GM18520 (cell line): ENCODE data around the gene VPS37C.

Source experiments
- ATAC-seq: cut with Tn5 transposase; IDR thresholded peaks from one replicate; pipeline ENCODE4 v1.9.1; 2021; ENCODE audit not compliant: unreplicated experiment

VPS37C gene

GRCh38 chr11:61155312-61155711, 5.9 kb downstream of the VPS37C start:
- no peak for ATAC-seq

- ATAC-seq: no peak
Measured at GRCh38 chr11:61154528-61154927, 6.7 kb downstream of the VPS37C start.

- ATAC-seq: no peak
Measured at GRCh38 chr11:61153593-61154095, 7.6 kb downstream of the VPS37C start.

- ATAC-seq: no peak
Measured at GRCh38 chr11:61152816-61153592, 8.2 kb downstream of the VPS37C start.

- no peak for ATAC-seq
Measured at GRCh38 chr11:61151545-61152252, 9.5 kb downstream of the VPS37C start.

GRCh38 chr11:61150706-61151544, 10.3 kb downstream of the VPS37C start:
- no peak for ATAC-seq

- ATAC-seq: no peak
Measured at GRCh38 chr11:61149624-61150615, 11.3 kb downstream of the VPS37C start.

- no peak for ATAC-seq
Measured at GRCh38 chr11:61147791-61148620, 13.2 kb downstream of the VPS37C start.

GRCh38 chr11:61147271-61147670, 14.0 kb downstream of the VPS37C start:
- no peak for ATAC-seq

GRCh38 chr11:61146416-61146815, 14.8 kb downstream of the VPS37C start:
- no peak for ATAC-seq

- ATAC-seq: no peak
Measured at GRCh38 chr11:61145228-61146005, 15.8 kb downstream of the VPS37C start.

- ATAC-seq: no peak
Measured at GRCh38 chr11:61144511-61145179, 16.6 kb downstream of the VPS37C start.

GRCh38 chr11:61142424-61142823, 18.8 kb downstream of the VPS37C start:
- no peak for ATAC-seq

GRCh38 chr11:61141601-61142028, 19.6 kb downstream of the VPS37C start:
- ATAC-seq: no peak

- ATAC-seq: no peak
Measured at GRCh38 chr11:61140416-61140815, 20.8 kb downstream of the VPS37C start.

GRCh38 chr11:61139387-61139786, 21.8 kb downstream of the VPS37C start:
- ATAC-seq: no peak

- ATAC-seq: no peak
Measured at GRCh38 chr11:61138935-61139334, 22.3 kb downstream of the VPS37C start.

- ATAC-seq: no peak
Measured at GRCh38 chr11:61134801-61135257, 26.4 kb downstream of the VPS37C start.
